Hepatocyte (in vitro differentiated cells): ENCODE measurements around the gene TEAD1. TPM values are rescaled to one million over a fixed set of nuclear protein-coding genes. Genes with fewer than 3 reads are reported as not detected.
A peak's percentile ranks its signal among the peaks of the same experiment; 100 is the strongest.

Experiments
- DNase-seq: peaks from one replicate; pipeline ENCODE4 v3.0.0-alpha.2; 2016; ENCODE audit warnings: low spot score
- H2AFZ ChIP-seq: fragments of 200-600 bp; sonication (generic); 2 replicates; pipeline ENCODE4 v1.6.0; 2016; ENCODE audit warnings: antibody characterized with exemption, mild to moderate bottlenecking
- H3K27ac ChIP-seq: fragments of 200-600 bp; sonication (generic); 2 replicates; pipeline ENCODE4 v1.5.1; 2016; ENCODE audit warnings: mild to moderate bottlenecking
- H3K27me3 ChIP-seq: fragments of 200-600 bp; sonication (generic); 2 replicates; pipeline ENCODE4 v1.6.1; 2016
- H3K36me3 ChIP-seq: fragments of 200-600 bp; sonication (generic); replicated peaks from 2 replicates; pipeline ENCODE4 v1.5.1; 2016; ENCODE audit warnings: low read depth; ENCODE audit not compliant: insufficient read depth
- H3K4me1 ChIP-seq: fragments of 200-600 bp; sonication (generic); 2 replicates; pipeline ENCODE4 v1.5.1; 2016; ENCODE audit warnings: mild to moderate bottlenecking, moderate library complexity; ENCODE audit not compliant: insufficient read depth
- H3K4me2 ChIP-seq: fragments of 200-600 bp; sonication (generic); 2 replicates; pipeline ENCODE4 v1.6.0; 2016
- H3K4me3 ChIP-seq: fragments of 200-600 bp; sonication (generic); 2 replicates; pipeline ENCODE4 v1.5.1; 2016; ENCODE audit warnings: mild to moderate bottlenecking
- H3K79me2 ChIP-seq: fragments of 200-600 bp; sonication (generic); 2 replicates; pipeline ENCODE4 v1.6.0; 2017; ENCODE audit warnings: mild to moderate bottlenecking
- H3K9me2 ChIP-seq: fragments of 200-600 bp; sonication (generic); replicated peaks from 2 replicates; pipeline ENCODE4 v1.6.0; 2017; ENCODE audit warnings: mild to moderate bottlenecking; ENCODE audit not compliant: insufficient read depth
- H3K9me3 ChIP-seq: fragments of 200-600 bp; sonication (generic); 2 replicates; pipeline ENCODE4 v1.5.1; 2016; ENCODE audit warnings: low read depth, mild to moderate bottlenecking
- H4K20me1 ChIP-seq: fragments of 200-600 bp; sonication (generic); 2 replicates; pipeline ENCODE4 v1.6.0; 2016; ENCODE audit warnings: mild to moderate bottlenecking; ENCODE audit not compliant: insufficient read depth, poor library complexity, severe bottlenecking
- CTCF ChIP-seq: fragments of 200-600 bp; sonication (generic); IDR thresholded peaks from 2 replicates; pipeline ENCODE4 v1.5.1; 2016; ENCODE audit warnings: antibody characterized with exemption, mild to moderate bottlenecking; ENCODE audit not compliant: poor library complexity
- EZH2 ChIP-seq: fragments of 200-600 bp; sonication (generic); IDR thresholded peaks from 2 replicates; pipeline ENCODE4 v1.6.1; 2016; ENCODE audit warnings: antibody characterized with exemption, mild to moderate bottlenecking, borderline replicate concordance
- EZH2phosphoT487 ChIP-seq: fragments of 200-600 bp; sonication (generic); IDR thresholded peaks from one replicate; pipeline ENCODE4 v1.6.1; 2018; ENCODE audit warnings: antibody characterized with exemption, mild to moderate bottlenecking, low read depth, moderate library complexity; ENCODE audit not compliant: unreplicated experiment, severe bottlenecking
- WGBS: methylation state at CpG from one replicate; pipeline ENCODE4 v1.1.6; 2016; ENCODE audit warnings: low lambda C conversion rate; ENCODE audit errors: missing lambda C conversion rate; 5-methylcytosine and 5-hydroxymethylcytosine counted together
- polyA plus RNA-seq: library from polyadenylated mRNA; unstranded; fragments of >200 nt; fragmentation: Nextera tagmentation; extraction: Ambion mirVana; gene quantifications from 2 replicates; pipeline ENCODE4 v1.2.1, GENCODE V29; 2016
- total RNA-seq: library from RNA; depleted of rRNA; stranded (reverse); fragments of >200 nt; gene quantifications from 2 replicates; pipeline ENCODE4 v1.2.3, GENCODE V29; 2014

The TEAD1 gene
- total and polyA plus RNA-seq, 2 experiments from 2014 or later: 37.2 to 82.2 TPM

DNA sequence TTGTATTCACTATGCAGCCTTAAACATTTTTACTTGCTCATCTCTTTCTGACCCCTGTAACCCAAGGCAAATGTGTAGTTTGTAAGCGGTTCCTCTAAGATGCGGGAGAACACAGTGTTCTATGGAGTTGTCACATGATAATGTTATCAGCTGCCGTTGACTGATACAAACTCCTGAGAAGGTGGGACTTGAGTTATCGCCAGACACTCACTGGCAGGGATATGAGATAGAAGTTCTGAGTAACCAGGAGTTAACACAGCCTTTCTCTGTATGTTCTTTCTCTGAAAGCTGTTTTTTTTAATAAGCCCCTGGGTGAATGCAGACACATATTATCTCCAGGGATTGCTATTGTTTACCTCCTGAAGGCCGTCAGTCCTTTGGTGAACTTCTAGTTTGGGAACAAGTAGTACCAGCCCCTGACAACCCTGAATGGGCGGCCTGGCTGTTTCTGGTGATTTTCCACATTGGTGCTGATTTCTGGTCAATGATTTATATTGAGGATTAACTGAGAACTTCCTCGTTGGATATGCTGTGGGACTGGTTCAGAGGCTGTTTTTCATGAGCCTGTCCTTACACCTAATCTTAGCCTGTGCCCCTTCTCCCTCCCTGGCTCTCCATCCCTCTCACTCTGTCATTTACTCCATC, 179.6 kb downstream of the TEAD1 start:
- Histone ChIP-seq H3K9me2 (no peaks in the 10 kb centered on the region), H3K27me3 (no peaks in the 10 kb centered on the region), H3K9me3 (no peaks in the 10 kb centered on the region), H3K79me2 (peaks cover 75% of the 10 kb centered on the region), H4K20me1 (no peaks in the 10 kb centered on the region), H3K4me1 (peaks cover 49% of the 10 kb centered on the region), H2AFZ (no peak overlapping the region), H3K4me2 (peak overlapping the region; percentile 64), H3K27ac (peak overlapping the region; percentile 89), H3K4me3 (no peak overlapping the region), H3K36me3 (no peaks in the 10 kb centered on the region)
- no peak for TF ChIP-seq EZH2phosphoT487
- TF ChIP-seq CTCF: no peak
- no peak for TF ChIP-seq EZH2
- 11% methylated on average over 7 of the region's 7 CpGs for WGBS
- peak; percentile 78 for DNase-seq

- WGBS: 77% methylated on average over 3 of the region's 3 CpGs
- no peaks in the 10 kb centered on the region for H4K20me1 ChIP-seq
These were observed 180.1 kb downstream of the TEAD1 start for GRCh38 chr11:12854297-12854661.

DNA sequence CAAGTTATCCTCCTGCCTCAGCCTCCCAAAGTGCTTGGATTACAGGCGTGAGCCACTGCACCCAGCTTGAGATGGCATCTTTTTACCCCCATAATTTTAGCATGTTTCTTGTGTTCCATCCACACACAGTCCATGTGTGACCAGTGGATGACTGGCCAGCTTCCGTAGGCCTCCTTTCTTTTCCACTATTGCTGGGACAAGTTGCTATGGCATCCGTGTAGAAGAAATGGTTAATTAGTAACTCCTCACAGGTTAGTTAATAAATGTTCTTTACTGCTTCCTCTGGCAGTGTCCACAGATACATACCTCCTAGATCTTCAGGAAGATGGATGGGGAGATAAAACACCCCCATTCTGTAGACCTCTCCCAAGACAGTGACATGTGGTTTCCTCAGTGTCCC, 180.6 kb downstream of the TEAD1 start:
- no peak overlapping the region for H3K4me3 ChIP-seq
- H3K9me3 ChIP-seq: no peaks in the 10 kb centered on the region
- H3K4me1 ChIP-seq: peaks cover 49% of the 10 kb centered on the region
- H4K20me1 ChIP-seq: no peaks in the 10 kb centered on the region
- H3K79me2 ChIP-seq: peaks cover 75% of the 10 kb centered on the region
- peak; percentile 69 for DNase-seq
- TF ChIP-seq CTCF: no peak
- TF ChIP-seq EZH2phosphoT487: no peak
- no peak for TF ChIP-seq EZH2
- H3K27ac ChIP-seq: peak overlapping the region; percentile 89
- H3K9me2 ChIP-seq: no peaks in the 10 kb centered on the region
- H2AFZ ChIP-seq: no peak overlapping the region
- peak overlapping the region; percentile 64 for H3K4me2 ChIP-seq
- no peaks in the 10 kb centered on the region for H3K36me3 ChIP-seq
- H3K27me3 ChIP-seq: no peaks in the 10 kb centered on the region
- 72% methylated on average over 3 of the region's 3 CpGs for WGBS

More at GRCh38 chr11:12854297-12854661, 180.1 kb downstream of the TEAD1 start:
- H3K4me3 ChIP-seq: no peak overlapping the region
- H3K79me2 ChIP-seq: peaks cover 75% of the 10 kb centered on the region
- H3K27ac ChIP-seq: peak overlapping the region; percentile 89
- DNase-seq: no peak
- no peaks in the 10 kb centered on the region for H3K36me3 ChIP-seq
- H3K27me3 ChIP-seq: no peaks in the 10 kb centered on the region
- H3K4me2 ChIP-seq: peak overlapping the region; percentile 64
- no peaks in the 10 kb centered on the region for H3K9me3 ChIP-seq
- TF ChIP-seq EZH2: no peak
- no peak for TF ChIP-seq CTCF
- no peak for TF ChIP-seq EZH2phosphoT487
- H2AFZ ChIP-seq: no peak overlapping the region
- H3K4me1 ChIP-seq: peaks cover 49% of the 10 kb centered on the region
- no peaks in the 10 kb centered on the region for H3K9me2 ChIP-seq
